ENCODE results near the gene SNX13.
"Not testable (repeated sequence)": the region's sequence is repeated elsewhere in the genome, so short reads cannot be mapped to it uniquely, and the experiment has no call there.

Gene SNX13

DNA sequence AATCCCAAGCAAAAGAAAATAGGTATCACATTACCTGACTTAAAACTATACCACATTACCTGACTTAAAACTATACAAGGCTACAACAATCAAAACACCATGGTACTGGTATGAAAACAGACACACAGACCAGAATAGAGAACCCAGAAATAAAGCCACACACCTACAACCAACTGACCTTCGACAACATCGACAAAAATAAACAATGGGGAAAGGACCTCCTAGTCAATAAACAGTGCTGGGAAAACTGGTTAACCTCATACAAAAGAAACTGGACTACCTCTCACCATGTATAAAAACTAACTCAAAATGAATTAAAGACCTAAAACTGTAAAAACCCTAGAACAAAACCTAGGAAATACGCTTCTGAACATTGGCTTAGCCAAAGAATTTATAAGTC is 22.5 kb downstream of the SNX13 start:
- intact Hi-C loops (cut with DNase I), result no loop called here
- DNase-seq, result no peak

DNA sequence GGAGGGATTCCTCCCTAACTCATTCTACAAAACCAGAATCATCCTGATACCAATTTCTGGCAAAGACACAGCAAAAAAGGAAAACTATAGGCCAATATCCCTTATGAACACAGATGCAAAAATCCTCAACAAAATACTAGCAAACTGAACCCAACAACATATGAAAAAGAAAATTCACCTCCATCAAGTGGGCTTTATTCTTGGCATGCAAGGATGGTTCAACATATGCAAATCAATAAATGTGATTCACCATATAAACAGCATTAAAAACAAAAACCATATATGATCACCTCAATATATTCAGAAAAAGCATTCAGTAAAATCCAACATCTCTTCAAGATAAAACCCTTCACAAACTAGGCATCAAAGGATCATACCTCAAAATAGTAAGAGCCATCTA is 23.5 kb downstream of the SNX13 start:
- no peak for DNase-seq
- intact Hi-C loops (cut with DNase I), result no loop called here

DNA sequence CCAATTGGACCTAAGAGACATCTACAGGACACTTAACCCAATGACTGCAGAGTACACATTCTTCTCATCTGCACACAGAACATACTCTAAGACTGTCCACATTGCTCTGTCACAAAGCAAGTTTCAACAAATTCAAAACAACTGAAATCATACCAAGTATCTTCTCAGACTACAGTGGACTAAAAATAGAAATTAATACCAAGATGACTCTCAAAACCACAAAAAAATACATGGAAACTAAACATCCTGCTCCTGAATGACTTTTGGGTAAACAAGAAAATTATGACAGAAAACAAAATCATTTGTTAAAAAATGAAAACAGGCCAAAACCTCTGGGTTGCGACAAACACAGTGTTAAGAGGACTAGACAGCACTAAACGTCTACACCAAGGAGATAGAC is 24.5 kb downstream of the SNX13 start:
- DNase-seq, result no peak
- intact Hi-C loops (cut with DNase I), result no loop called here

DNA sequence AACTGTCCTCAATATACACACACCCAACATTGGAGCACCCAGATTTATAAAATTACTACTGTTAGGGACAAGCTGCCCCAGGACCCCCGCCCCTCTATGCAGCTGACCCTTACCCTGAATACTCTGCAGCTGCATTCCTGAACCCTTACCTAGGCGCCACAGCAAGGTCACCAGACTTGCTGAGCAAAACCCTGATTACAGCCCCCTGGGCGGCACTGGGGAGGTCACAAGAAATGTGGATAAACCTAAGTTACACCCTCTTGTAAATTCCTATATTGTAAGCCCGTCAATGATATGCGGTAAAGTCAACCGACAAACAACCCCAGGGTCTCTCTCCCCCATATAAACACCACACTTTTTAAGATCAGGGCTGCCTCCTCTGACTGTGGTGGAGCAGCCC is 25.1 kb downstream of the SNX13 start:
- intact Hi-C loops (cut with DNase I), result no loop called here
- no peak for DNase-seq

DNA sequence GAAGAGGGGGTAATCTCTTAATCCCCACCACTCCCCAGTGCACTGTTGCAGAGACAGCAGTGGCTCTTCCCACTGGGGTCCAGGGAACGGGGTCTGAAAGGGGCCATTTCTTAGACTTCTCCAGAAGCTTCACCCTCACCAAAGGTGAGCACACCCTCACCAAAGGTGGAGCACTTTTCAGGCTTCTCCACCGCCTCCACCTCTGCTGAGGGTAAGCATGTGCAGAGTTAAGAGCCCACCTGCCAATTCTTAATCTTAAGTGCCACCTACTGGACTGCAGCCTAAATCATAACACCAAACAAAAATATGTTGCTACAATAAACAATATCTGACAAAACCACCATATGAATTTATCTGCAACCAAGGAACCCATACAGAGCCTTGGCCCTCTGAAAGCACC is 27.0 kb downstream of the SNX13 start:
- no peak for DNase-seq
- intact Hi-C loops (cut with DNase I), result no loop called here

DNA sequence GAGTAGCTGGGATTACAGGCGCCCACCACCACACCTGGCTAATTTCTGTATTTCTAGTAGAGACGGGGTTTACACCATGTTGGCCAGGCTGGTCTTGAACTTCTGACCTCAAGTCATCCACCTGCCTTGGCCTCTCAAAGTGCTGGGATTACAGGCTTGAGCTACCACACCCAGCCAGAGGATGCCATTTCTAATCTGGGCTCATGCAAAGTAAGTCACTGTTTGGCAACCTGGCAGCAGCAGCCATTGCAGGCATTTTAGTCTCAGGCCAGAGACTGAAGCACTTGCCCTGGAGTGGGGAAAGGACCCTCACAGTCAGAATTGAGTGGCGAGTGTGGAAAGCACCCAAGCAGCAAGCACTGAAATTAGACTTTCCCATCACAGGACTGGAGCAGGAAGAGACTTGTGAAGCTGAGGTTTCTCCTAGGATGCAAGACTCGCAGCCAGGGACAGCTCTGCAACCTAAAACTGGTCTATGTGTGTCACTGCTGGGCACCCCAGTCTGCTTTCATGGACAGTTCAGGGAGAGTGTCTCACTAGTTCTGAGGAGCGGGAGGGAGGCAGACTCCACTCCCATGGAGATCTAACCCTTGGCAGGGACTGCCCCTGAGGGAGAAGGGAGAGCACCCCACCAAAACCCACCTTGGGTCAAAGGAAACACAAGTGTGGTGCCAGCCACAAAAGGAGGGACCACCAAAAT is 27.6 kb downstream of the SNX13 start:
- DNase-seq, result no peak
- intact Hi-C loops (cut with DNase I), result no loop called here

DNA sequence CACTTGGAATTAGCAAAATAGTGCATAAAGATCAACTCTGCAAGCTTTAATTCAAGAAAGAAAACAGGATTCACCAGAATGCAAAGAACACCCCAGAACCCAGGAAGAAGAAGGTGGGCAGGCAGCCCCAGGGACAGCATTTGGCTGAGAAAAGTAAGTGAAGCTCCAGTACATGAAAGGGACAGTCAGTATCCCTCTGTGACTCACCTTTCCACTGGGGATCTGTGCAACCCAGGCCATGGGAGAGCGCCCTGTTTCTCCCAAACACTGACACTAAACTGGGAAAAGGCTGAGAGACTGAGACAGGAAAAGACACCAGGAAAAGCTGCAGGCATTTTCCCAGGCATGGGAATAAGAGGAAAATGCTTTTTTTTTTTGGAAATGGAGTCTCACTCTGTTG is 28.2 kb downstream of the SNX13 start:
- DNase-seq, result no peak
- intact Hi-C loops (cut with DNase I), result no loop called here

DNA sequence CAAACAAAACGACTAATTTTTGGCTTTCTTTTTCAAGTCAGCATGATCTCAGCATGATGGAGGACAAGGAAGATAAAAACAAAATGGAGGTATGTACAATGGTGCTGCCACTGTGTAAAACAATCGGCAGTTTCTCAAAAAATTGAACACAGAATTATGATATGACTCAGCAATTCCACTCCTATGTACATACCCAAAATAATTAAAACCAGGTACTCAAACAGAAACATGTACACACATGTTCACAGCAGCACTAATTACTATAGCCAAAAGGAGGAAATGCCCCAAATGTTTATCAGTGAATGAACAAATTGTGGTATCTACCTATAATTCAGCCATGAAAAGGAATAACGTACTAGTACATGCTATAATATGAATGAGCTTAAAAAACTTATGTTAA is 29.9 kb downstream of the SNX13 start:
- no peak for DNase-seq

DNA sequence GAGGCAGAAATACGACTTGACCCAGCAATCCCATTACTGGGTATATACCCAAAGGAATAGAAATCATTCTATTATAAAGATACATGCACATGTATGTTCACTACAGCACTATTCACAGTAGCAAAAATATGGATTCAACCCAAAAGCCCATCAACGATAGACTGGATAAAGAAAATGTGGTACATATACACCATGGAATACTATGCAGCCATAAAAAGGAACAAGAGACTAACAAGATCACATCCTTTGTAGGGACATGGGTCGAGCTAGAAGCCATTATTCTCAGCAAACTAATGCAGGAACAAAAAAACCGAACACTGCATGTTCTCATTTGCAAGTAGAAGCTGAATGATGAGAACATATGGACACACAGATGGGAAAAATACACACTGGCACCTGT is 31.0 kb downstream of the SNX13 start:
- DNase-seq; intact Hi-C loops (cut with DNase I): not testable (repeated sequence)

More for the DNA sequence above, 29.9 kb downstream of the SNX13 start:
- intact Hi-C loops (cut with DNase I), result no loop called here

DNA sequence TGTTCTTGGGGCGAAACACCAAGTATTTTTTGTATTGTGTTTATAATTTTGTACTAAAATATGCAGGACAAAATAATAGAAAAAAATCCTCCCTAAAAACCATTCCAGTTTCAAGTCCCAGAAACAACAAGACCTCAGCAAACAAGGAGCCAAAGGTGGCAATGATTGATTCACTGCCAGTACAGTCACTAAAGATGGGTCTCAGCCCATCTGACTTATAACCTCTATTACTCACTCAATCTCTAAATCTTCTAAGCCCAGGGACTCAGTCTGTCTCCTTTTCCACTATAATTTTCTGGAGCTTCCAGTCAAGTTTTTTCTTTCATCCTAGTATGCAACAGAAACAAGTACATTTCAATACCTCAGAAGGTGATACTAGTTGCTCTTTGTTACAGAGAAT is 33.3 kb downstream of the SNX13 start:
- intact Hi-C loops (cut with DNase I), result no loop called here
- DNase-seq, result no peak

DNA sequence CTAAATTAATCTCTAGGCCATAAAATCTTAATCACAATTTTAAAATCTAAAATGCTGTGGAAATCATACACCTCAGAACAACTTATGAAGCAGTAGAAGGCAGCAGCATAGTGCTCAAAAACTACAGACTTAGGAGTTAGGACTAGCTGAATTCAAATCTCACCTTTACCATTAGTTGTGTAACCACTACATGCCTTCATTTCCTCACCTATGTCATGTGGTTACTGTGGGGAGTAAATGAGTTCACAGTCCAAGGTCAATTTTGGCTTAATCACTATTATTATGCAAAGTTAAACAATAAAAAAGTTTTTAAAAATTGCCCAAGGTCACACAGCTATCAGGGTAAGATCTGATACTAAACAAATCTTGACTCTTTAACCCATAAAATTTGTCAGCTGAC is 37.0 kb downstream of the SNX13 start:
- DNase-seq, result no peak
- intact Hi-C loops (cut with DNase I), result no loop called here

DNA sequence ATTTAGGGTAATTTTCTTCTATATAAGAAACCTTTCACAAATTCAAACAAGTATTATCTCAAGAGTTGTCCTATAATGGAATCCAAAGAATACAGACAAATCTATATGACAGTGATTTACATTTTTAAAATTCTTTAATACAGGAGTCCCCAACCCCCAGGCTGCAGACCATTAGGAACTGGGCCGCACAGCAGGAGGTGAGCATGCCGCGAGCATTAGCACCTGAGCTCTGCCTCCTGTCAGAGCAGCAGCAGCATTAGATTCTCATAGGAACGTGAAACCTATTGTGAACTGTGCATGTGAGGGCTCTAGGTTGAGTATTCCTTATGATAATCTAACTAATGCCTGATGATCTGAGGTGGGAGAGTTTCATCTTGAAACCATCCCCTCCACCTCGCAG is 37.7 kb downstream of the SNX13 start:
- intact Hi-C loops (cut with DNase I), result no loop called here
- DNase-seq, result no peak

DNA sequence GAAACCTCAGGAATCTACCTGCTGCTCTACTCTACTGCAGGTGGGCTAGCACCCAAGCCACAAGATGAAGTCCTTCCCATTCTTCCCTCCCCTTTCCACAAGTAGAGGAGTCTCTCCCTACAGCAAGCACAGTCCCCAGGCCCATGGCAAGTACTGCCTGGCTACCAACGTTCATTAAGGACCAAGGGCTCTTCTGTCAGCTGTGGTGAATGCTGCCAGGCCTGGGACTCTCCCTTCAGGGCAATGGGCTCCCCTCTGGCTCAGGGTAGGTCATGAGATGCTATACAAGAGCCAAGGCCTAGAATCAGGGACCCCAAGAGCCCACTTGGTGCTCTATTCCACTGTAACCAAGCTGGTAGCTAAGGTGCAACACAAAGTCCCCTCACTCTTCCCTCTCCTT is 39.8 kb downstream of the SNX13 start:
- intact Hi-C loops (cut with DNase I), result no loop called here
- no peak for DNase-seq

DNA sequence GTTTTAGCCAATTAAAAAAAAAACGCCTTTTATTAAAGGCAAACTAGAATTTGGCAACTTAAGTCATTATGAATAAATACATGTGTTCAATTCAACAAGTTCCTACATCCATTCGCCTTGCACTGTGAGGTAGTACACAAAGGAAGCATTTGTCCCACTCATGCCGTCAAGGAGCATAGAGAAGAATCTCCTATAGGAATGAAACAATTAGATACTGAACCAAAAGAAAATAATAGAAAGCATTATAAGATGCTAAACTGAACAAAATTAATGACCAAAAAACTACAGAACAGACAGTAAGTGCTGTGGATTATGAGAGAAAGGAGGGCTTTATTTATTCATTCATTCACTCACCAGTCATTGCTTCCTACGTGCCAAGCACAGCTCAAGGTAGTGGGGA is 42.2 kb downstream of the SNX13 start:
- intact Hi-C loops (cut with DNase I), result no loop called here

DNA sequence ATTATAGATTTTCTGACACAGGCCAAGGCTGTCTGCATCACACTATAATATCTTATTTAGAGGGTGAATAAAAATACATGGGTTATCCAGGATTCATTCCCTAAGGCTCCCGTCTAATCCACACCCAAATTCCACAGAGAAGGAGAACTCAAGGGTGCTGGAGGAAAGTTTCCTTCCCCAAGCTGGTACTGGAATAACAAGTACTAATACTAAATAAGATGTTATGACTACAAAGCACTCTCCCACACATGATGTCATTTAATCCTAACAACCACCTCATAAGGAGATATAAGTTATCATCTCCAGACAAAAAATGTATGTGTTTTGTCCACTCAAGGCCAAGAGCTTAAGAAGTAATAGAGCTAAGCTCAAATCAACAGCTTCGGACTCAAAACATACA is 53.0 kb downstream of the SNX13 start:
- DNase-seq, result no peak
- intact Hi-C loops (cut with DNase I), result no loop called here

More for the DNA sequence above, 42.2 kb downstream of the SNX13 start:
- no peak for DNase-seq

DNA sequence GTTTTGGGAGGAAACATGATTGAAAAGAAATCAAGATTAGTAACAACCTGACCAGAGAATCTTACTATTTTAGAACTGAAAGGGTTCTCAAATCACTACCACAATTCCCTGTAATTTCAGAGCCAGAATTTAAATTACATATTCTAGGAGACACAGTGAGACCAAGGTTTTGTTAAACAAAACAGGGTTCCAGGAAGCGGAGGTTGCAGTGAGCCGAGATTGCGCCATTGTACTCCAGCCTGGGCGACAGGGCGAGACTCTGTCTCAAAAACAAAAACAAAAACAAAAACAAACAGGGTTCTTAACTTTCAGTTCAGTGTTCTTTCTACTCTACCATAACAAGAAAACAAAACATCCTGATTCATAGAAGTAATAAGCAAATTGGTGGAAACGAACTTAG is 57.6 kb downstream of the SNX13 start:
- DNase-seq, result no peak
- intact Hi-C loops (cut with DNase I), result no loop called here

DNA sequence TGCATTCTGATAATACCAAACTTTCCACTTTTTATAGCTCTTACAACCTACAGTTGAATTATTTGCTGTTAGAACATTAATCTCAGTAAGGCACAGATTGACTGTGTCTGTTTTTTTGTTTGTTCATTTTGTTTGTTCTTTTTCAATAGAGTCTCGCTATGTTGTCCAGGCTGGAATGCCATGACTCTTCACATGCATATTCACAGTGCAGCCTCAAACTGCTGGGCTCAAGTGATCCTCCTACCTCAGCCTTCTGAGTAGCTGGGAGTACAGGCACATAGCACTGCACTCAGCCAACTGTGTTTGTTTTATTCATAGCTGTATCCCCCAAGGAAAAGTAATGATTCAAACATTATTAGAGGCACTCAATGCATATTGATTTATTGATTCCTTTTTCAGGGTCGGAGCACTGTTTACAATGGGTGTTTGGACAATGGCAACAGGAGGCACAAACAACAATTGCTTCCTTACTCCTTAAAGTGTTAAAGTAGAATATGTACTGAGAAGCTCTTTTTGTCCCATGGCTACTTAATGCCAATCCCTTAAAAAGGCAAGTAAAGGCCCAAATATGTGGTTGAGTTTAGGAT is 61.1 kb downstream of the SNX13 start:
- no peak for DNase-seq
- intact Hi-C loops (cut with DNase I), result no loop called here

DNA sequence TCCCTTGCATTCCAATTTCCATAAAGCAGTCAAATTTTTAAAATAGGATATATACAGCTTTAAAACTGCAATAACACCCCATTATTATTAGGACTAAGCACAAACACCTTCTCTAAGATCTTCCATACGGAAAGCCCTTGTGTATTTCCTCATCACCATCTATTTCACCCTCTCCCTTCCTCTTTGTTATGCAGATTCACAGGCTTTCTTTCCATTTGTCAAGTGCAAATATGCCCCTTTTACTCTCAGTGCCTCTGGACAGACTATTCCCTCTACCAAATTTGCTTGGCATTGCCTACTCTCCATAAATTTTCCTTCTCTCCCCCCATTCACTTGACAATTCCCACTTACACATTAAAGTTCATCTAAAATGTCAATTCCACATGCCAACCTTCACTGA is 61.7 kb downstream of the SNX13 start:
- intact Hi-C loops (cut with DNase I), result no loop called here
- DNase-seq, result no peak

DNA sequence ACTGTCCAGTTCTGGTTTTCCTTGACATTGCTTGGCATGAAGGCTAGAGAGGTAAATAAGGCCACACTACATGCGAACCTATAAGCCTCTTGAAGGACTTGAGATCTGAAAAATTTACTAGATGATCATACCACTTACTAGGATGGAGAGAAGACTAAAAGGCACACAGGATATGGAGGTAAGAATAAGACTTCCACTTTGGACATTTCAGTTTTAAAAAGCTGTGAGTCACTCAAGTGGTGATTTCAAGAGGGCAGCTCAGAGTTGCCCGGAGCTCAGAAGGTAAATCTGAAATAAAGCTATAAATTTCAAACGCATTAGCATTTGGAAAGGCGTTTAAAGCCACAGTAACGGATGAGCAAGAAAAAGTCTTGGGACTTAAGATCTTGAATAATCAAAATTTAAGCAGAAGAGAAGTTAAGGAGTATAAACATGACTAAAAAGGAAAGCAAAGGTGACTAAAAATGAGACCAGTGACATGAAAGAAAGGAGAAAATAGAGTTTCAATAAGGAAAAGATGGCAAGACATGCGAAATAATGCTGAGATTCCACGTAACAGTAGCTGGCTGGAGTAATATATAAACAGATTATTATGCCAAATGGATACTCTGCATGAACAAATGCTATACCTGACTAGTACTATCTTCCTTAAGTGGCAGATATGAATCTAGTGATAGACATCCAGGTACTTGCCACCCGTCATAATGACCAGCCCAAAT is 68.3 kb downstream of the SNX13 start:
- intact Hi-C loops (cut with DNase I), result no loop called here
- DNase-seq, result no peak

DNA sequence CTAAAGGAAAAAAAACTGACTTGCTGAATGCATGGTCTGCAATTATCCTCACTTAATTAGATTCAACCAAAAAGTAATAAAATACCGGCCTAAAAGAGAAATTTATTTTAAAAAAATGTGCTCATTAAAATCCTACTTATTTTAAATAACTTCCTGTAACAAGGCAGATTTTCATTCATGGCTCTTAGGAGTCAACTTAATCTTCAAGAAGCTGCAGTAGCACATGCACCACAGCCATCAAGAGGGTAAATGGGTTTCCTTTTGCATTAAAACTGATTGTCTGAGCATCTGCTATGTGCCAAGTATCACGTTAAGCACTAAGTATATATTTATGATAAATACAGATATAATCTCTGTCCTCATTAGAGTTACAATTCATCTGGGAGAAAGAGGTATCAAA is 69.9 kb downstream of the SNX13 start:
- no peak for DNase-seq
- intact Hi-C loops (cut with DNase I), result no loop called here

DNA sequence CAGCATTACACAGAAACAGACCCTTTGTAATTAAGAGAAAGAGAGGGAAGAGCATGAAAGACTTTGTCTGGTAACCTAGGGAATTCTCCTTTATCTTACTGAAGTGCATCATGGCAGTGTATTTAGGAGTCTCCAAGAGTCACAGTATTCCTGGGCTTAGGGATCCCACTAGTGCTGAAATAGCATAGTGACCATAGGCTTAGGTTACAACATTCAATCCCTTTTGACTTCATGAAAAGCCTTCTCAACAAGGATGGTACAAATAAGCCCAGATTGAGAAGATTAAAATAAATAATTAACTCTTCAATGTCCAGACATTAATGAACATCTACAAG is 76.5 kb downstream of the SNX13 start:
- DNase-seq, result no peak
- intact Hi-C loops (cut with DNase I), result no loop called here
